ENCODE results near the gene PPT2. TPM values are rescaled to one million over a fixed set of nuclear protein-coding genes. Genes with fewer than 3 reads are reported as not detected.

The PPT2 gene
- total and polyA plus RNA-seq, 2 of the 8 experiments (the other 6 are each of a cell fraction or from before 2014, with no cell fraction given), result 24.1 to 39.5 TPM

DNA sequence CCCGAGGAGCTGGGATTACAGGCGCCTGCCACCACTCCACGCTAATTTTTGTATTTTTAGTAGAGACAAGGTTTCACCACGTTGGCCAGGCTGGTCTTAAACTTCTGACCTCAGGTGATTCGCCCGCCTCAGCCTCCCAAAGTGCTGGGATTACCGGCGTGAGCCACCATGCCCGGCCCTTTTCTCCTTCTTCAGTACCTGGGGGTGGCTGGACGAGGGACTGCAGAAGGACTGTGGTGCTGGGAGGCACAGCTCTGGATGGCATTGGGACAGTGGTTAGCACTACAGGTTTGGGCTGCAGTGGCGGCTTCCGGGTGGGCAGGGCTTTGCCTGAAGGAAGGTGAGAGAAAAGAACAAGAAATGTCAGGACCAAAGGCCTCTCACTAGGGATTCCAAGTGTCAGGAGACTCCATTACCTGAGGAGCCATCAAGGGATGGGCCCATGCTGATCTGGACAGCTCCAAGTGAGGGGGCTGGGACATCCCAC, 33.3 kb upstream of the PPT2 start:
- no peak for FAIRE-seq
- H3K9me3 ChIP-seq (ENCODE audit: insufficient read depth in 2 of 2, low read depth in 1 of 2, low read length in 1 of 2), result no peaks in the 10 kb centered on the region
- H3K14ac ChIP-seq (ENCODE audit: insufficient read length), result no peak overlapping the region
- no peak overlapping the region for H4K91ac ChIP-seq (replicated peaks; ENCODE audit: insufficient read length, low read length)
- H3K27me3 ChIP-seq (replicated peaks in 1 of 4; ENCODE audit: control insufficient read depth in 3 of 4, extremely low read depth in 1 of 4, insufficient read depth in 3 of 4, low read length in 3 of 4), result no peaks in the 10 kb centered on the region
- POLR2A ChIA-PET (ENCODE audit: partially characterized antibody), result interaction anchor here (1.3 to 1.8 kb wide), 3 partner anchors 10 to 46 kb away, joined by 3 to 4 read pairs (median 3); partner anchors contain the start of gene TNXB
- H3K79me2 ChIP-seq (ENCODE audit: control insufficient read depth in 1 of 2, insufficient read depth in 2 of 2, low read length in 2 of 2), result no peaks in the 10 kb centered on the region
- H4K20me1 ChIP-seq (replicated peaks in 1 of 2; ENCODE audit: control insufficient read depth in 1 of 2, insufficient read depth in 2 of 2, low read length in 2 of 2), result peaks cover 5 to 7% of the 10 kb centered on the region in 2 experiments
- H2BK20ac ChIP-seq (ENCODE audit: low read length), result no peak overlapping the region
- no peak overlapping the region for H3K27ac ChIP-seq (ENCODE audit: low read depth, low read length)
- no peak overlapping the region for H2BK12ac ChIP-seq (ENCODE audit: low read depth, low read length)
- no peak overlapping the region for H2AFZ ChIP-seq (ENCODE audit: low read length)
- H2BK15ac ChIP-seq (ENCODE audit: low read length), result no peak overlapping the region
- TF ChIP-seq POU5F1 (IDR thresholded peaks at IDR 0.05; ENCODE audit: low read depth, low read length) (no peak), EGR1 (IDR thresholded peaks at IDR 0.05; ENCODE audit: borderline replicate concordance, low read depth, low read length) (no peak)
- H3K56ac ChIP-seq (replicated peaks; ENCODE audit: insufficient read length, low read depth, low read length), result no peak overlapping the region
- no peak overlapping the region for H3K23ac ChIP-seq (ENCODE audit: insufficient read length)
- peaks cover 0 to 2% (median 0%) of the 10 kb centered on the region in 4 experiments; a peak in 1 of 7 replicates for H3K4me1 ChIP-seq (replicated peaks in 1 of 4; ENCODE audit: control insufficient read depth in 3 of 4, insufficient read depth in 4 of 4, low read length in 3 of 4)
- no peak overlapping the region for H4K5ac ChIP-seq (ENCODE audit: insufficient read length, low read depth, low read length)
- CTCF ChIA-PET (ENCODE audit: partially characterized antibody), result interaction anchor here (1.1 to 6.1 kb wide), 6 partner anchors 9 to 46 kb away, joined by 3 to 76 read pairs (median 26); partner anchors contain the start of genes ATF6B, EGFL8, FKBPL and TNXB
- no peak overlapping the region for H2BK5ac ChIP-seq (ENCODE audit: low read depth, low read length)
- no peak for DNase-seq (ENCODE audit: low read depth in 1 of 2, low spot score in 2 of 2)
- no peak overlapping the region for H3K4me2 ChIP-seq (ENCODE audit: insufficient read depth in 1 of 2, low read depth in 2 of 2, low read length in 2 of 2)
- no peak overlapping the region for H3K18ac ChIP-seq (ENCODE audit: extremely low read depth, low read length)
- no peak overlapping the region for H3K9ac ChIP-seq (replicated peaks in 1 of 4; ENCODE audit: extremely low read depth in 1 of 4, low read depth in 3 of 4, low read length in 3 of 4)
- H3K36me3 ChIP-seq (ENCODE audit: control insufficient read depth in 2 of 4, insufficient read depth in 4 of 4, low read length in 3 of 4), result peaks cover 7 to 37% (median 17%) of the 10 kb centered on the region in 4 experiments; a peak in 7 of 8 replicates
- no peak overlapping the region for H2BK120ac ChIP-seq (replicated peaks; ENCODE audit: low read depth, low read length)
- H3K23me2 ChIP-seq (ENCODE audit: low read depth, low read length), result no peaks in the 10 kb centered on the region
- WGBS, 2 experiments (ENCODE audit: extremely low coverage in 1 of 2, insufficient coverage in 1 of 2, insufficient read length in 1 of 2, insufficient replicate concordance in 2 of 2, low coverage in 1 of 2, low lambda C conversion rate in 2 of 2, missing lambda C conversion rate in 1 of 2), result 94% methylated on average over 8 of the region's 12 CpGs; no CpG with 5 or more reads in 1 of the 2 experiments
- H3K4me3 ChIP-seq (ENCODE audit: extremely low read depth in 1 of 4, insufficient read depth in 2 of 4, low read depth in 3 of 4, low read length in 4 of 4), result no peak overlapping the region
- H2AK5ac ChIP-seq (ENCODE audit: low read depth, low read length), result no peak overlapping the region
- H4K8ac ChIP-seq (ENCODE audit: extremely low read depth, insufficient read depth, low read length), result no peak overlapping the region
- H3K79me1 ChIP-seq (ENCODE audit: low read depth, low read length), result no peaks in the 10 kb centered on the region; the same call in 1 of the 2 replicates
- no peak overlapping the region for H3K4ac ChIP-seq (replicated peaks; ENCODE audit: insufficient read length, low read depth, low read length)

Measured in H1 (cell line).